GM21367 (cell line): ENCODE data around the gene XRCC1.
A peak's percentile ranks its signal among the peaks of the same experiment; 100 is the strongest.
"Not testable (repeated sequence)": the region's sequence is repeated elsewhere in the genome, so short reads cannot be mapped to it uniquely, and the experiment has no call there.

ENCODE experiments used
- ATAC-seq: cut with Tn5 transposase; IDR thresholded peaks from one replicate; pipeline ENCODE4 v1.9.1; 2021; ENCODE audit not compliant: unreplicated experiment

XRCC1 gene

DNA sequence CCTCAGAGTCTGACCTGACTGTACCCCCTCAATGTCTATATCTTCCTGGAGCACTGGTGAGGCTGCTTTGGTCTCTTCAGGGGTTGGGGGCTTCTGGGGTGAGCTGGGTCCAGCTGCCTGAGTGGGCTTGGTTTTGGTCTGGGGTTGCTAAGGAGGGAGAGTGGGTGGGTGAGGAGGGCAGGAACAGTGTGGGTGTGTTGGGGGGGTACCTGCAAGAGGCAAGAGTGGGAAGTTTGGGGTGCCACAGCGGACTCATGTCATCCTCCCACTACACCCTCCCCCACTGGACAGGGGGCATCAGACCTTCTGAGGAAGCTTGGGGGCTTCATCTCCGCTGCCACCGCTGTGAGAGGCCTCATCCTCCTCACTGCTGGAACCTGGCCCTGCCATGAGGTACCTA lies 28.7 kb downstream of the XRCC1 start:
- ATAC-seq = no peak

DNA sequence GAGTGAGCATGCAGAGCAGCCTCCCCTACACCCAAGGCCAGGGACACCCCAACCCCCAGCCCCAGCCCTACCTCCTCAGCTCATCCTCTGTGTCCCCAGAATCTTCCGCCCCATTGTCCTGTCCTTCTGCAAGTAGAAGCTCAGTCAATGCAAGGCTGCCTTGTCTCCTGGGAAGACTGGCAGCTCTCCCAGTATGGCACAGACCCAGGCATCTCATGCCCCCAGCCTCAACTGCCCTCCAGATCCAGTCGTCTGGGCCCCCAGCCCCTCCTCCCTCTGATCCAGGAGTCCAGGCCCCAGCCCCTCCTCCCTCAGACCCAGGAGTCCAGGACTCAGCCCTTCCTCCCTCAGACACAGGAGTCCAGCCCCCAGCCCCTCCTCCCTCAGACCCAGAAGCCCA lies 29.3 kb downstream of the XRCC1 start:
- no peak for ATAC-seq

DNA sequence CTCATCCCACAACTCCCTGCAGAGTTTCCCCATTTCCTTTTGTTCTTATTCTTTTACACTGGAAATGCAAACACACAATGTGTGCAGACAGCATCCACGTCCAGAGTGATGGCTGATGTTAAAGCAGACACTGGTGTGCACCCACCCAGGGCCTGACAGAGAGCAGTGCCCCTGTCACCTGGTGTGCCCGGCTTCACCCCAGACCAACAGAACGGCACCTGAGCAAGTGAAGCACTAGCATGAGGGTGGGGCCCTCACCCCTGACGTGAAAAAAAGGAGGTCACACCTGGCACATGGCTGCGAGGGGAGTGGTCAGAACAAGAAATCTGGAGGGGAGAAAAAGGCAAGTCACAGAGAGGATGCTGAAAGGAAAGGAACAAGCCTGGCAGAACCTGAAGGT lies 30.1 kb downstream of the XRCC1 start:
- no peak for ATAC-seq

DNA sequence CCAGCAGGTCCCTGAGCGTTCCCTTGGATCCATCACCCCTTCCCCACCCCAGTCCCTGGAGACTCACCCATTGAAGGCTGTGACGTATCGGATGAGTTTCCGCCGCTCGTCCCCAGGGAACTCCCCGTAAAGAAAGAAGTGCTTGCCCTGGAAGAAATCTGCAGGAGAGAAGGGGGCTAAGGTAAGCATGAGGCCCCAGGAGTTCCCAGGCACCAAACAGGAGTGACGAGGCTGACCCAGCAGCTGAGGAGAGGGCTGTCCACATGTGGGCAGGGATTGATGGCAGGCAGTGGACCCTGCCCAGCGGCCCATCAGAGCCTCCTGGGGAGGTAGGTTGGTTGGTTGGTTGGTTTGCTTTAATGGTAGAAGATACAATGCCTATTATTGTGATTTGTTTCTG lies 31.2 kb downstream of the XRCC1 start:
- no peak for ATAC-seq

DNA sequence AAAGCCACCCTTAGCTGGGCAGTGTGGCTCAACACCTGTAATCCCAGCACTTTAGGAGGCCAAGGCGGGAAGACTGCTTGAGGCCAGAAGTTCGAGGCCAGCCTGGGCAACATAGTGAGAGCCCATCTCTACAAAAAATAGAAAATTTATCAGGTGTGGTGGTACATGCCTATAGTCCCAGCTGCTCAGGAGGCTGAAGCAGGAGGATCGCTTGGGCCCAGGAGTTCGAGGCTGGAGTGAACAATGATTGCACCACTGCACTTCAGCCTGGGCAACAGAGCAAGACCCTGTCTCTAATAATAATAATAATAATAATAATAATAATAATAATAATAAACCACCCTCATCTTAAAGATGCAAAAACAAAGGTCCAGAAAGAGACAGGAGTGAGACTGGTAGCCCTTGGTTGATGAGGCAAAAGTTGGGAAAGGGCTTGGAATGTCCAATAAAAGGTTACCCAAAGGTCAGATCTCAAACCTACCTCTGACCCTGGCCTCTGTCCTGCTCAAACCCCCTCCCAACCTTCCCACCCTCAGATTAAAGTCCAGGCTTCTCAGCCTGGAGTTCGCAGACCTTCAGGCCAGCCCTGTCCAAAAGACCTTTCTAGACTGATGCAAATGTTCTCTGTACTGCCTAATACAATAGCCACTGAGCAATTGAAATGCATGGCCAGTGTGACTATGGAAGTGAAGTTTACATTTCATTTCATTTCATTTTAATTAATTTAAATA lies 33.2 kb downstream of the XRCC1 start:
- no peak for ATAC-seq

DNA sequence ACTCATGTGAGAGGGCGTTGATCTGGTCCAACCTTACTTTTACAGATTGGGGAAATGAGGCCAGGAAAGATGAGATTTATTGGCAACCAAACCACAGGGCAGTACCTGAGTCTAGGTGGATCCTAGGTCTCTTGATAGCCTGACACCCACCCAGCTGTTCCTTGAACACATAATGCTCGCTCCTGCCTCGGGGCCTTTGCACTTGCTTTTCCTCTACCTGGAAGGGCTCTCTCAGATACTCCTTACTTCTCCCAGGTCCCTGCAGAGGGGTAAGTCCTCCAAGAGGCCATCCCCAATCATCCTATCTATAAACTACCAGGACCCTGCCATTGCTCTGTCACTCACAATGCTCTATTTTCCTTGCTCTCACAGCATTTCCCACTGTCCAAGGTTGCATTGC lies 34.9 kb downstream of the XRCC1 start:
- ATAC-seq = no peak

DNA sequence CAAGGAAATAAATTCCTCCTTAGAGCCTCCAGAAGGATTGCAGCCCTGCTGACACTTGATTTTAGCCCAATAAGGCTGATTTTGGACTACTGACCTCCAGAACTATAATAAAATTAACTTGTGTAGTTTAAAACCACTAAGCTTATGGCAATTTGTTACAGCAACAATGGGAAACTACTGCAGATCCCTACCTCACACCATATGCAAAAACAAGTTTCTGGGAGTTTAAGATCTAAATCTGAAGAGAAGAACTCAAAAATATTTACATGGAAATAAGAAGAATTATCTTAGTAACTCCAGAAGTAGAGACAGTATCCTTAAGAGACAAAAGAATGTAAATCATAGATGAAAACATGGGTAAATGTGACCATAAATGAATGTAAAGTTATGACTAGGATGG lies 36.4 kb downstream of the XRCC1 start:
- no peak for ATAC-seq

DNA sequence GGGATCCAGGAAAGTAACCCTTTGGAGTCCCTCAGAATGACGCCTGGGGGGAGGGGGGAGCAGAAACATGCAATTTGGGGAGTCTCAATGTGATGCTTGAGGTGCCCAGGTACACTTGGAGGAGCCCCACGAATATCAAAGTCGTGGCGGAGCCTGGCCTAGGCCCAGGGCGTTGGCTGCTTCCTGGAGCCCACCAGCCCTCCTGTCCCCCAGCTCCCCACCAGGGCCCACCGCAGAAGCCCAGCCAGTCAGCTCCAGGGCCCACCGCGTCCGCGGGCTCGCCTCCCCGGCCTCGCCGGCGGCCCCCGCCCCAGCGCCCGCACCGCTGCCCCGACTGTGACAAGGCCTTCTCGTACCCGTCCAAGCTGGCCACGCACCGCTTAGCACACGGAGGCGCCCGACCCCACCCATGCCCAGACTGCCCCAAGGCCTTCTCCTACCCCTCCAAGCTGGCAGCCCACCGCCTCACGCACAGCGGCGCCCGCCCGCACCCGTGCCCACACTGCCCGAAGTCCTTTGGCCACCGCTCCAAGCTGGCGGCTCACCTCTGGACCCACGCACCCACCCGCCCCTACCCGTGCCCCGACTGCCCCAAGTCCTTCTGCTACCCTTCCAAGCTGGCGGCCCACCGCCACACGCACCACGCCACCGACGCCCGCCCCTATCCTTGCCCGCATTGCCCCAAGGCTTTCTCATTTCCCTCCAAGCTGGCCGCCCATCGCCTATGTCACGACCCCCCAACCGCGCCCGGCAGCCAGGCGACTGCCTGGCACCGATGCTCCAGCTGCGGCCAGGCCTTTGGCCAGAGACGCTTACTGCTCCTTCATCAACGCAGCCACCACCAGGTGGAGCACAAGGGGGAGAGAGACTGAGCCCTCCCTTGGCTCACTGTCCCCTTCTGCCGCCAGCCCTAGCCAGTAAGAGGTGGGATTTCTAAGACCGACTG lies 40.2 kb downstream of the XRCC1 start:
- ATAC-seq = no peak

DNA sequence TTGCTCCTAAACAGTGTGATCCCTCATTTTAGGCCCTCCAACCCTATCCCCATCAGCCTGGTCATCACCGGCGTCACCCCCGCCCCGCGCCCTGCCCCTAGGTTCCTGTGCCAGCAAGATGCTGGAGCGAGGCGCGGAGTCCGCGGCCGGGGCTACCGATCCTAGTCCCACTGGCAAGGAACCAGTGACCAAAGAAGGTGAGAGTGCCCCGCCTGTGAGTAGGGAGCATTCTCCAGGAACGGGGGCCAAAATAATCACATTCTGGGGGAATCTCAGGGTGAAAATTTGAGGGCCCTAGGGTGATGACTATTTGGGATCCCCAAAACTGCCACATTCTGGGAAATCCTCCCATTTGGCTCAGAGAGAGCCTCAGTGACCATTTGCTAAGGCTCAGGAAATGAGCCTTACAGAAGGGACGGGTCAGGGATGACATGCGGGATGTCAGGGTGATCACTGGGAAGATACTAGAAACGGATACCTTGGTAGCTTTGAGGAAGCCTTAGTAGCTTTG lies 41.0 kb downstream of the XRCC1 start:
- ATAC-seq = no peak

DNA sequence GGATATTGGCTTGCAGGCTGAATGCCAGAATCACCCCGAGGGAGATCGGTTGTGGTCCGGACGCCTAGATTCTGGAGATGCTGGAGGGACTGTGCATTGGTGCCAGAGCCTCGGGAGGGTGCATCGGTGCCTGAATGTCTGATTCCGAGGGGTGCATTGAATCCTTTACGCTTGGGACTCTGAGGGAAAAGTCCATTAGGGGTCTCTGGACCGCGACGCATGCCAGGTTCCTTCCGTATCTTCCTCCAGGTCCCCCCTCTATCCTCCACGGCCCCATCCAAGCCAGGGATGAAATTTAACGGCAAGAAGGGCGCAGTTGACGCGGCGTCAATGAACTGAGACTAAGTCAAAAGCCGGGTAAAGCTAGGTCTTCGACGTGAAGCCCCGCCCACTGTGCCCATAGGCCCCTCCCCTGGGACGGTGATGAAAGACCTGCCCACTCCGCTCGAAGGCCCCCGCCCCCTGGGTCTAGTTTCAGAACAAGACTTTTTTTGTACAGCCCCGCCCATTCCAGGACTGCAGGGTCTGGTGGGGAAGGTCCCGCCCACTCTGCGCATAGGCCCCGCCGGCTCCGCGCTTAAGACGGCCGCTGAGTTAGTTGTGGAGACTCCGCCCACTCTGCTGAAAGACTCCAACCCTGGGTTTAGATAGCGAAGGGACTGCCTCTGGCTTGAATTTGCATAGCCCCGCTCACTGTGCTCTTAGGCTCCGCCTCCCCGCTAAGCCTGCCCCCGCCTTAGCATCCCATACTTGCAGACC lies 41.6 kb downstream of the XRCC1 start:
- peak; percentile 47 for ATAC-seq

DNA sequence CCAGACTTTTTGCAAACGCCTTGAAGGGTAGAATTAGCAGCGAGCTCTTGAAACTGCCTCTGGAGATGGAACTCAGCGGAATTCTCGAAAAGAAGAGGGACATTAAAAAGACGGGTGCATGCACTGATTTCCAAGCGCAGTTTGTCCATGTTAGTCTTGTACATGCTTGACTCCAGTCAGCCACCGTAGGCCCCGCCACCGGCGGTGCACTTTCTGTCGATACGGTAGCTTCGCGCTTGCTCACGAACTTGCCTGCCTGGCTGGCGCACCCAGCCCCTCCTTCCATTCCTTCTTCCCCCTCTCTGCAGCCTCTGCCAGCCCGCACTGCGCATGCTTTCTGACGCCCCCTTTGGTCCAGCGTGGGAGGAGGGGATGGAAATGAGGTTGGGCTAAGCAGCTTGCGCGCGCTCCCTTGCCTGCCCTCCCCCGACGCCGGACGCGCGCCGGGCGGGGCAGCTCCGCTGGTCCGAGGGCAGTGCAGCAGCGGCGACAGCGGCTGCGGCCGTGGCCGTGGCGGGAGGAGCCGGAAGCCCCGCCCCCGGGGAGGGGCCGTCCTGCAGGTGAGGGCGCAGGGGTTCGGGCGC lies 42.3 kb downstream of the XRCC1 start, which contains the start of gene ZNF575:
ZNF575 (plus strand) TSS at position 227 of the 584 bp plus-strand sequence. CDS start 1,235 bp downstream, outside the sequence.
- no peak for ATAC-seq

DNA sequence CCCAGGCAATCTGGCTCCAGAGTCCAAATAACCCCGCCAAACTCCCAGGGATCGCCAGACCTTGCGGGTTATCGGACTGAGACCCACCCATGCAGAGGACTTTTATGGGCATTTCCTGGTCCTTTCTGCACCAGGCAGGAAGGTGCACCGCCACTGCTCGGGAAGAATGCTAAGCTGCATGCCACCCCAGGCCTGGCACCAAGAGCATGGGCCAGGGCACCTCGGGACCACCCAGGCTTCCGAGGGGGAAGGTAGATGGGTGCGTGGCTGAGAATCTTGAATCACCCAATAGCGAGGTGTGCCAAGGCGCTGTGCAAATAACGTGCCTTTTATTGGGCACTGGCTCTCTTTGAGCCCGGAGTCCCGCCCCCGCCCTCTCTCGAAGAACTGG lies 42.8 kb downstream of the XRCC1 start:
- ATAC-seq = no peak

DNA sequence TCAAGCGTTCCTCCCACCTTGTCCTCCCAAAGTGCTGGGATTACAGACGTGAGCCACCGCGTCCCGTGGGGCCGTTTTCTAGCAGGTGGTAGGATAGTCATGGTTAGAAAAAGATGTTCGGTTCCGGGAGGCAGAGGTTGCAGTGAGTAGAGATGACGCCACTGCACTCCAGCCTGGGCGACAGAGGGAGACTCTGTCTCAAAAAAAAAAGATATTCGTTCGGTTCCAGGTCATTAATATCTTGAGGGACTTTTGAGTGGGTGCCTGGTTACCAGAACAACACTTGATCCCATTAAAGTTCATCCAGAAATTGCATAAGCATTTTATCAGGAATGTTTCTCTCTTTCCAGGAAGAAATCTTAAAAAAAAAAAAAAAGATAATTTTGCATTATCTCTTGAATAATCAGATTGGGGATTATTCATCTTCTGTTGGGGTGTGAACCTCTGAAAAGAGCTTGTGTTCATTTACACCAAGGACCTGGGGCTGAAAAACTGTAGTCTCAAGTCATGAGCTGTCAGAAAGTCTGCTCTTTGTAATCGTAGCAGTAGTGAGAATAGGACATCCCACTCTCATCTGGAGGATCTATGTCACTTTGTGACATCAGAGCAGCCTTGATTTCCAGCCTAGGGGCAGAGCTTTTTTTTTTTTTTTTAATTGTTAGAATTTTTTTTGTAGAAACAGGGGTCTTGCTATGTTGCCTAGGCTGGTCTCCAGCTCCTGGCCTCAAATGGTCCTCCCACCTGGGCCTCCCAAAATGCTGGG lies 47.3 kb downstream of the XRCC1 start:
- no peak for ATAC-seq

DNA sequence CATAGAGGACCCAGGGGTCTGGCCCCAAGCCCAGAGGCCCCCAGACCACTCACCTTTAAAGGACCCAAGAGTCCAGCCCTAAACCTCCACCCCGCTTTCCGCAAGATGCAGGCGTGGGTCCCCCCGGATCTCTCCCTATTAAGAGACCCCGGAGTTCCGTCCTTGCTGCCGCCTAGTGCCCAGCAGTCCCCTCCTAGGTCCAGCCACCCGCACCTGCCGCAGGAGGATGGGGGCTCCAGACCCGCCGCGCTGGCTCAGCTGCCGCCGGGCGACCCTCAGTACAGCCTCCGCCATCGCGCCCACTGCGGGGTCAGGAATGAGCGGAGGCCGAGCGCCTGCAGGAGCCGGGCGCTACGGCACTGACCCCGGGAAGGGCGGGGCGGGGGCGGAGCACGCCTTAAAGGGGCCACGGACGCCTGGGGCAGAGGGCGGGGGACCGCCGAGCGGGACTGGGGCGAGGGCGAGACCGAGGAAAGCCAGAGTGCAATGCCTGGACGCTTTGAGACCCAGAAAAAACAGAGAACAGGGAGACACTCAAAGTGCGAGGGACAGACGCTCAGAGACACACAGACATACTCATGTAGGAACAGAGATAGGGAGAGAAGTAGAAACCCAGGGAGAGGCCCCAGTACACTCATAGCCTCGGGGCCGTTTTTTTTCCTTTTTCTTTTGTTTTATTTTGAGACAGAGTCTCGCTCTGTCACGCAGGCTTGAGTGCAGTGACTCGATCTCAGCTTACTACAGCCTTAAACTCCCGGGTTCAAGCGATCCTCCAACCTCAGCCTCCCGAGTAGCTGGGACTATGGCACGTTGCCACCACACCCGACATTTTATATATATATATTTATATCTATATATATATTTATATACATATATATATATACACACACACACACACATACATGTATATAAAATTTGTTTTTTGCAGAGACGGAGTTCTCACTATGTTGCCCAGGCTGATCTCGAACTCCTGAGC lies 48.2 kb downstream of the XRCC1 start, which contains the start of gene ETHE1:
ETHE1 (minus strand) TSS at position 318 of the 976 bp plus-strand sequence; CDS start at position 294, 24 bp downstream.
- ATAC-seq = no peak

DNA sequence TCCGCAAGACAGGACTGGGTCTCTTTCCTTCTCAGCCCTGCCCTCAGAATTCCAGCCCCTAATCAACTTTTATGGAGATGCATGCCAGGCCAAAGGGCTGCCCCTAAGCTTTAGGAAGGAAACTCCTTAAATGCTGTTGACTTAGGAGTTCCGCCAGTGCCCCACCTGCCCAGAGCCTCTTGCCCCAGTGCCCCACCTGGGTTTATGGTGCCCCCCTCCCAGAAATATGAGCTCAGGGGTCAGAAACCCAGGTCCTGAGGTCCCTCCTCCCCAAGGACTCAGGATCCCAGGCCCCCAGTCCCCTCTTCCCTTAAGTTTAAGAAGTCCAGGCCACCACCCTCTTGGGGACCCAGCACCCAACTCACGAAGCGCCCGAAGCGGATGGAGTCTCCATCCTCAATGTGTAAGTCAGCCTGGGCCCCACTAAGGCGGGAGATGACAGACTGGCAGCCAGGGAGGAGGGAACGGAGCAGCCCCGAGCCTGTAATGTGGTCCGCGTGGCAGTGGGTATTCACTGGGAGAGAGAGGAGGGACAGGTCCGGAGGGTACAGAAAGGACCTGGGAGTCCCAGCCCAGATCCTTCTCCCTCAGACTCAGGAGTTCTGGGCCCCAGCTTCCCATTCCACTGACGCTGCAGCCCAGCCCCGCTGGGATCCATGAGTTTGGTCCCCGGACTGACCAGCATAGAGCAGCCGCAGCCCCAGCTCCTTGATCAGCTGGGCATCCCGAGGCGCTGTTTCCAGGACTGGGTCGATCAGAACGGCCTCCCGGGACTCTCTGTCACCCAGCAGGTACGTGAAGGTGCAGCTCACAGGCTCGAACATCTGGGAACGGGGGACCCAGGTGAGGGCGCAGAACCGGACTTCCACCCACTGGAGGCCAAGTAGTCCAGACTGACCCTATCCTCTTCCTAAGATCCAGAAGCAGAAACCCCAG lies 49.2 kb downstream of the XRCC1 start:
- no peak for ATAC-seq

DNA sequence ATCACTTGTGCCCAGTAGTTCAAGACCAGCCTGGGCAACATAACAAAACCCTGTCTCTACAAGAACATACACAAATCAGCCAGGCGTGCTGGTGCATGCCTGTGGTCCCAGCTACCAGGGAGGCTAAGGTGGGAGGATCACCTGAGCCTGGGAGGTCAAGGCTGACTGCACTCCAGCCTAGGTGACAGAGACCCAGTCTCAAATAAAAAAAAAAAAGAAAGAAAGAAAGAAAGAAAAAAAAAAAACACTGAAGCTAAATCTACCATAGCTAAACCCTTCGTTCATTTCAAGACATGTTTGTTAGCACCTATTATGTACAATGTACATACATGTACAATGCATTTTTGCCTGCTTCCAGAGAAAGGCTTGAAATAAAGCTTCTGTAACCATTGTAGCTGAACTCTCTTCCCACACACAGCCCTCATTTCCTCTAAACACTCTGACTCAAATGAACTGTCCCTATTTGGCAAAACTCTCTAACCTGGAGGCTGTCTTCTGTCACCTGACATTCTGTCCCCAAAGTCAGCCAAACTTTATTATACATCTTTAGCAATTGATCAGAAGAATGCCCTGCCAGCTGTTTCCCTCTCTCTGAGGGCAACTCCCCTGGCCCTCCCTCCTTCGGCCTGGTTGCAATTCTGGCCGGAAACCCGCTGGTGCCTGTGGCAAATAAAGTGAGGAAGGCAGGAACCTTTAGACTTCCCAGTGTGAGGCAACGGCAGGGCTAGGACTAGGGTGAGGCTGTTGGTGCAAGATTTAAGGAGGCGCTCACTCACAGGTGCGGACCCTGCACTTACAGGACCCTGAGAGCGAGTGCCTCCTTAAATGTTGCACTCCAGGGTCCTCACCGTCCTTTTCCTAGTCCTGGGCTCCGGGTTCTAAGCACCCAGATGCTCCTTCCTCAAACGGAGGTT lies 50.1 kb downstream of the XRCC1 start:
- peak; percentile 45 for ATAC-seq

DNA sequence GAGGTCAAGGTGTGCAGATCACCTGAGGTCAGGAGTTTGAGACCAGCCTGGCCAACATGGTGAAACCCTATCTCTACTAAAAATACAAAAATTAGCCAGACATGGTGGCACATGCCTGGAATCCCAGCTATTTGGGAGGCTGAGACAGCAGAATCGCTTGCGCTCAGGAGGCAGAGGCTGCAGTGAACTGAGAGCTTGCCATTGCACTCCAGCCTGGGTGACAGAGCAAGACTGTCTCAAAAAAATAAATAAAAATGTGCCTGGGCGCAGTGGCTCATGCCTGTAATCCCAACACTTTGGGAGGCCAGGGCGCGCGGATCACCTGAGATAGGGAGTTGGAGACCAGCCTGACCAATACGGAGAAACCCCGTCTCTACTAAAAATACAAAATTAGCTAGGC lies 51.6 kb downstream of the XRCC1 start:
- ATAC-seq = not testable (repeated sequence)
